ENCODE measurements around the gene DDX42. TPM values are rescaled to one million over a fixed set of nuclear protein-coding genes. Genes with fewer than 3 reads are reported as not detected.

DDX42 gene
- total and polyA plus RNA-seq, 2 of the 13 experiments (the other 11 are each of a cell fraction or from before 2014, with no cell fraction given) = 87.2 to 92.9 TPM

- TF ChIP-seq ZNF607 (CRISPR knock-in tag; IDR thresholded peaks at IDR 0.05; ENCODE audit: borderline replicate concordance) (no peak; the same call in 1 of the 2 replicates), TFAP4 (IDR thresholded peaks at IDR 0.05; ENCODE audit: borderline replicate concordance, low read depth) (no peak), ISL2 (CRISPR knock-in tag; IDR thresholded peaks at IDR 0.05) (peak; percentile 74), ZFP62 (CRISPR knock-in tag; IDR thresholded peaks at IDR 0.05) (no peak), ATF4 (CRISPR knock-in tag; IDR thresholded peaks at IDR 0.05) (no peak; a peak in 1 of 4 replicates), ATF7 (IDR thresholded peaks at IDR 0.05) (no peak), ATF7 (CRISPR knock-in tag; IDR thresholded peaks at IDR 0.05) (peak; percentile 82), PHF8 (CRISPR knock-in tag; IDR thresholded peaks at IDR 0.05) (peak; percentile 97), ZNF720 (CRISPR knock-in tag; IDR thresholded peaks at IDR 0.05) (peak; percentile 39; the same call in 1 of the 2 replicates), ZBTB26 (CRISPR knock-in tag; IDR thresholded peaks at IDR 0.05; ENCODE audit: borderline replicate concordance) (peak; percentile 29; the same call in 1 of the 2 replicates), MED8 (CRISPR knock-in tag; IDR thresholded peaks at IDR 0.05; ENCODE audit: insufficient replicate concordance) (peak; percentile 84), ZNF547 (CRISPR knock-in tag; IDR thresholded peaks at IDR 0.05) (peak; percentile 95), HNF4A (CRISPR knock-in tag; IDR thresholded peaks at IDR 0.05) (0 out of 2 replicates have a peak, but pooled peaks have one; percentile 12), CEBPG (CRISPR knock-in tag; IDR thresholded peaks at IDR 0.05) (peak; percentile 27; the same call in 1 of the 2 replicates), GMEB1 (CRISPR knock-in tag; IDR thresholded peaks at IDR 0.05; ENCODE audit: borderline replicate concordance) (peak; percentile 100), HMGA1 (CRISPR knock-in tag; conservative IDR thresholded peaks at IDR 0.05) (no peak), POLR2AphosphoS5 (IDR thresholded peaks at IDR 0.05; ENCODE audit: low read depth, low read length) (peak; percentile 91), MAFK (conservative IDR thresholded peaks at IDR 0.05 in 1 of 2, IDR thresholded peaks at IDR 0.05 in 1 of 2; ENCODE audit: low read length in 2 of 2) (peak; percentile 89 to 97), ATF5 (CRISPR knock-in tag; IDR thresholded peaks at IDR 0.05; ENCODE audit: low read depth) (peak; percentile 98; the same call in 1 of the 2 replicates), ZNF337 (CRISPR knock-in tag; IDR thresholded peaks at IDR 0.05; ENCODE audit: borderline replicate concordance, low read depth) (peak; percentile 99), ZNF614 (CRISPR knock-in tag; IDR thresholded peaks at IDR 0.05; ENCODE audit: borderline replicate concordance) (0 out of 2 replicates have a peak, but pooled peaks have one; percentile 17), HDAC2 (CRISPR knock-in tag; IDR thresholded peaks at IDR 0.05) (peak; percentile 73), KLF12 (CRISPR knock-in tag; IDR thresholded peaks at IDR 0.05; ENCODE audit: borderline replicate concordance) (peak; percentile 73; the same call in 1 of the 2 replicates)
- TF ChIP-seq, protein P1, sequence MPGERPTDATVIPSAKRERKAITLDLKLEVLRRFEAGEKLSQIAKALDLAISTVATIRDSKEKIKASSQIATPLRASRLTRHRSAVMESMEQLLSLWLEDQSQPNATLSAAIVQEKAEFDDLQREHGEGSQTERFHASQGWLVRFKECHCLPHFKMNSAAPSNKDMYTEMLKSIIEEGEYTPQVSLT (CRISPR knock-in tag; IDR thresholded peaks at IDR 0.05; ENCODE audit: borderline replicate concordance, low read depth) = no peak; the same call in 1 of the 2 replicates
These were observed 53.2 kb downstream of the DDX42 start, which contains the start of the genes FTSJ3 and PSMC5 (continued) for GRCh38 chr17:63827002-63827800.
